H1 (cell line): ENCODE data around the gene PTPRG. TPM values are rescaled to one million over a fixed set of nuclear protein-coding genes. Genes with fewer than 3 reads are reported as not detected.

Experiments
- BACH1 ChIP-seq: IDR thresholded peaks from 2 replicates; pipeline ENCODE4 v1.6.1; 2012; ENCODE audit warnings: low read length, improper control_type of control experiment
- CHD7 ChIP-seq: fragments of 300-600 bp; sonication (generic); IDR thresholded peaks from 2 replicates; pipeline ENCODE4 v1.7.1; 2012; ENCODE audit warnings: low read length, moderate library complexity, mild to moderate bottlenecking, inconsistent platforms; ENCODE audit not compliant: insufficient replicate concordance
- GTF2F1 ChIP-seq: IDR thresholded peaks from 2 replicates; pipeline ENCODE4 v1.6.1; 2012; ENCODE audit warnings: low read depth, low read length, improper control_type of control experiment, borderline replicate concordance
- polyA plus RNA-seq, 7 experiments: library from polyadenylated mRNA; depleted of rRNA in 3 of 7; stranded (reverse) in 5 of 7; unstranded in 2 of 7; fragments of >200 nt in 5 of 7; fragments of 200-250 nt in 2 of 7; gene quantifications; 1 replicate in 5 of 7; 2 replicates in 1 of 7; 4 replicates in 1 of 7; pipeline versions ENCODE4 v1.2.1 to v1.2.3, GENCODE V29; 2011 to 2013; ENCODE audit warnings: missing spikeins in 2 of 7, mixed read lengths in 2 of 7
- total RNA-seq: library from RNA; stranded (reverse); fragmentation: NEBNext Ultra II Directional; extraction: Animal tissue kit (Norgen Biotek cat#: 25700); gene quantifications from 2 replicates; pipeline ENCODE4 v1.2.1, GENCODE V29; 2021

Gene PTPRG
- total and polyA plus RNA-seq, 2 of the 8 experiments (the other 6 are each of a cell fraction or from before 2014, with no cell fraction given) = 23.3 to 96.2 TPM

DNA sequence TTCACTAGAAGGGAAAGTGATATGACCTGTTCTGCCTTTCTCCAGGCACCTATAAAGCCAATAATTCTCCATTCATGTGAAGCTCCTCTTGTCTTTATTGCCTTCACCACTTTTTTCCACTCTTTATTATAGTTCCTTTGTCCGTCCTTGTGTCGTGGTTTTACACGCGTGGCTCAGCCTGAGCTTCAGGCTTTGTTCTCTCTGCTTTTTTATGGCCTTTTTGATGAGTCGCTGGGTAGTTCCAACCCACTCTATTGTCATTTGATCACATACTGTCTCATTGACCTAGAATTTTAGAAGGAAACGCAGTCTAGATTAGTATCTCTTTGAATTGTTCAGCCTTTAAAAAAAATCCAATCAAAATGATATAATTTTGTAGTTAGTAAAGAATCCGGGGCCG lies 403.2 kb downstream of the PTPRG start (continued):
- no peak for TF ChIP-seq GTF2F1
- TF ChIP-seq BACH1 = no peak
- no peak for TF ChIP-seq CHD7
